Ectodermal cell (in vitro differentiated cells): ENCODE results near the gene FGF1.

Source experiments
- H3K27ac ChIP-seq: 2 replicates; pipeline ENCODE4 v1.7.0; 2013; ENCODE audit warnings: mild to moderate bottlenecking, low read depth, low read length; ENCODE audit not compliant: insufficient read depth, poor library complexity, severe bottlenecking
- H3K27me3 ChIP-seq: 2 replicates; pipeline ENCODE4 v1.7.0; 2013; ENCODE audit warnings: mild to moderate bottlenecking, low read length; ENCODE audit not compliant: insufficient read depth, control insufficient read depth, poor library complexity, severe bottlenecking
- H3K36me3 ChIP-seq: one replicate; pipeline ENCODE4 v1.7.0; 2013; ENCODE audit warnings: low read length; ENCODE audit not compliant: control insufficient read depth, insufficient read depth
- H3K4me1 ChIP-seq: one replicate; pipeline ENCODE4 v1.7.0; 2013; ENCODE audit warnings: low read length; ENCODE audit not compliant: control insufficient read depth, insufficient read depth
- H3K4me3 ChIP-seq: 2 replicates; pipeline ENCODE4 v1.7.0; 2013; ENCODE audit warnings: low read depth, low read length, control low read depth; ENCODE audit not compliant: insufficient read depth
- H3K9me3 ChIP-seq: 2 replicates; pipeline ENCODE4 v1.7.0; 2013; ENCODE audit warnings: mild to moderate bottlenecking, low read length, moderate library complexity; ENCODE audit not compliant: control insufficient read depth
- WGBS, 2 experiments: methylation state at CpG; one replicate each; pipeline ENCODE4 v1.1.7; 2013; ENCODE audit warnings: missing lambda C conversion rate in 2 of 2; 5-methylcytosine and 5-hydroxymethylcytosine counted together

The FGF1 gene

GRCh38 chr5:142671266-142671665, 14.6 kb downstream of the FGF1 start:
- H3K4me1 ChIP-seq, result peaks cover 13% of the 10 kb centered on the region
- no peaks in the 10 kb centered on the region for H3K27me3 ChIP-seq
- no peaks in the 10 kb centered on the region for H3K9me3 ChIP-seq
- WGBS, 2 experiments, result 64 to 65% methylated on average over 2 to 3 of the region's 3 CpGs
- no peak overlapping the region for H3K27ac ChIP-seq
- no peaks in the 10 kb centered on the region for H3K36me3 ChIP-seq
- H3K4me3 ChIP-seq, result no peak overlapping the region

- Histone ChIP-seq H3K4me1 (peaks cover 13% of the 10 kb centered on the region), H3K27ac (no peak overlapping the region), H3K4me3 (no peak overlapping the region), H3K36me3 (no peaks in the 10 kb centered on the region), H3K9me3 (no peaks in the 10 kb centered on the region), H3K27me3 (no peaks in the 10 kb centered on the region)
- 94 to 98% methylated on average over 2 of the region's 2 CpGs for WGBS, 2 experiments
These were observed 15.1 kb downstream of the FGF1 start for GRCh38 chr5:142670804-142671203.

GRCh38 chr5:142669477-142669876, 16.4 kb downstream of the FGF1 start:
- no peak overlapping the region for H3K27ac ChIP-seq

GRCh38 chr5:142668336-142668735, 17.6 kb downstream of the FGF1 start:
- no peaks in the 10 kb centered on the region for H3K36me3 ChIP-seq
- no peaks in the 10 kb centered on the region for H3K4me1 ChIP-seq
- H3K9me3 ChIP-seq, result no peaks in the 10 kb centered on the region
- H3K27ac ChIP-seq, result no peak overlapping the region
- H3K4me3 ChIP-seq, result no peak overlapping the region
- H3K27me3 ChIP-seq, result no peaks in the 10 kb centered on the region
- 92 to 97% methylated on average over 6 of the region's 6 CpGs for WGBS, 2 experiments

More at GRCh38 chr5:142669477-142669876, 16.4 kb downstream of the FGF1 start:
- Histone ChIP-seq H3K36me3 (no peaks in the 10 kb centered on the region), H3K27me3 (no peaks in the 10 kb centered on the region), H3K4me1 (peaks cover 4% of the 10 kb centered on the region), H3K4me3 (no peak overlapping the region), H3K9me3 (no peaks in the 10 kb centered on the region)
- WGBS, 2 experiments, result 86% methylated on average over 12 of the region's 12 CpGs

- no peaks in the 10 kb centered on the region for H3K4me1 ChIP-seq
- no peaks in the 10 kb centered on the region for H3K9me3 ChIP-seq
- H3K36me3 ChIP-seq, result no peaks in the 10 kb centered on the region
- WGBS, 2 experiments, result 84 to 87% methylated on average over 6 of the region's 6 CpGs
- H3K4me3 ChIP-seq, result no peak overlapping the region
- H3K27ac ChIP-seq, result no peak overlapping the region
- no peaks in the 10 kb centered on the region for H3K27me3 ChIP-seq
These were observed 18.1 kb downstream of the FGF1 start for GRCh38 chr5:142667831-142668230.

- 93 to 95% methylated on average over 5 of the region's 6 CpGs for WGBS, 2 experiments
- H3K4me1 ChIP-seq, result no peaks in the 10 kb centered on the region
- no peak overlapping the region for H3K27ac ChIP-seq
- H3K27me3 ChIP-seq, result no peaks in the 10 kb centered on the region
- H3K4me3 ChIP-seq, result no peak overlapping the region
- H3K9me3 ChIP-seq, result no peaks in the 10 kb centered on the region
- no peaks in the 10 kb centered on the region for H3K36me3 ChIP-seq
These were observed 21.3 kb downstream of the FGF1 start for GRCh38 chr5:142664636-142665035.

- Histone ChIP-seq H3K4me1 (no peaks in the 10 kb centered on the region), H3K4me3 (no peak overlapping the region), H3K27ac (no peak overlapping the region), H3K9me3 (no peaks in the 10 kb centered on the region), H3K36me3 (no peaks in the 10 kb centered on the region), H3K27me3 (no peaks in the 10 kb centered on the region)
- WGBS, 2 experiments, result 87 to 88% methylated on average over 9 of the region's 9 CpGs
These were observed 21.8 kb downstream of the FGF1 start for GRCh38 chr5:142664067-142664466.

- Histone ChIP-seq H3K4me1 (no peaks in the 10 kb centered on the region), H3K9me3 (no peaks in the 10 kb centered on the region), H3K27ac (no peak overlapping the region), H3K4me3 (no peak overlapping the region), H3K36me3 (no peaks in the 10 kb centered on the region), H3K27me3 (no peaks in the 10 kb centered on the region)
- 92 to 94% methylated on average over 6 of the region's 6 CpGs for WGBS, 2 experiments
These were observed 22.6 kb downstream of the FGF1 start for GRCh38 chr5:142663246-142663645.

GRCh38 chr5:142661957-142662356, 23.9 kb downstream of the FGF1 start:
- H3K36me3 ChIP-seq, result no peaks in the 10 kb centered on the region
- no peaks in the 10 kb centered on the region for H3K9me3 ChIP-seq
- H3K27me3 ChIP-seq, result no peaks in the 10 kb centered on the region
- WGBS, 2 experiments, result 94 to 98% methylated on average over 11 of the region's 11 CpGs
- H3K4me1 ChIP-seq, result no peaks in the 10 kb centered on the region
- no peak overlapping the region for H3K4me3 ChIP-seq
- no peak overlapping the region for H3K27ac ChIP-seq

- Histone ChIP-seq H3K27ac (no peak overlapping the region), H3K36me3 (no peaks in the 10 kb centered on the region), H3K4me3 (no peak overlapping the region), H3K9me3 (no peaks in the 10 kb centered on the region), H3K27me3 (no peaks in the 10 kb centered on the region), H3K4me1 (no peaks in the 10 kb centered on the region)
- WGBS, 2 experiments, result 80 to 92% methylated on average over 1 of the region's 2 CpGs
These were observed 24.7 kb downstream of the FGF1 start for GRCh38 chr5:142661143-142661542.

GRCh38 chr5:142660731-142661130, 25.2 kb downstream of the FGF1 start:
- no peaks in the 10 kb centered on the region for H3K27me3 ChIP-seq
- no peaks in the 10 kb centered on the region for H3K9me3 ChIP-seq
- H3K4me3 ChIP-seq, result no peak overlapping the region
- no peaks in the 10 kb centered on the region for H3K36me3 ChIP-seq
- H3K27ac ChIP-seq, result no peak overlapping the region
- no peaks in the 10 kb centered on the region for H3K4me1 ChIP-seq
